ENCODE results near the gene NTM.

The NTM gene

DNA sequence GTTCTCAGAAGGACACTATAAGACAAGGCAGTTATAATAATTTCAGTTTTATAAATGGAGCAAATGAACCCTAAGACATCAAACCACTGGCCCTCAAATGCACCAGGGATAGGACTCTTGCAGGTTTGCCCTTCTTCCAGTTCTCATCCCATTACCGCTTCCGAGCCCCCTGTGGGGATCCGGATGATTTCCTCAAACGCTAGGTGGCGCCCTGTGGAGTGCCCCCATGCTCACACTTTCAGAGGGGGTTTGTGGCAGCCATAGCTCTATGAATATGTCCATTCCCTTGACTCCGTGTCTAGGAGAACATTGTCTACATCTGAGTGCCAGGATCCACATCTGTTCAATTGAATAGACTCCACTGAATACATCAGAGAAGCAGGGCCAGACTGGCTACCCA, 816.3 kb downstream of the NTM start:
- H3K4me1 ChIP-seq (ENCODE audit: control insufficient read depth, insufficient read depth, low read length) = no peaks in the 10 kb centered on the region
- H3K9ac ChIP-seq (ENCODE audit: low read depth, low read length) = no peak overlapping the region
- H3K27me3 ChIP-seq (ENCODE audit: control insufficient read depth, insufficient read depth, low read length) = no peaks in the 10 kb centered on the region
- H3K36me3 ChIP-seq (ENCODE audit: insufficient read depth, low read length) = no peaks in the 10 kb centered on the region
- no peaks in the 10 kb centered on the region for H3K9me3 ChIP-seq (replicated peaks; ENCODE audit: low read length)
- H3K4me3 ChIP-seq (ENCODE audit: low read length) = no peak overlapping the region
- no peak overlapping the region for H3K4me2 ChIP-seq (ENCODE audit: low read length)

DNA sequence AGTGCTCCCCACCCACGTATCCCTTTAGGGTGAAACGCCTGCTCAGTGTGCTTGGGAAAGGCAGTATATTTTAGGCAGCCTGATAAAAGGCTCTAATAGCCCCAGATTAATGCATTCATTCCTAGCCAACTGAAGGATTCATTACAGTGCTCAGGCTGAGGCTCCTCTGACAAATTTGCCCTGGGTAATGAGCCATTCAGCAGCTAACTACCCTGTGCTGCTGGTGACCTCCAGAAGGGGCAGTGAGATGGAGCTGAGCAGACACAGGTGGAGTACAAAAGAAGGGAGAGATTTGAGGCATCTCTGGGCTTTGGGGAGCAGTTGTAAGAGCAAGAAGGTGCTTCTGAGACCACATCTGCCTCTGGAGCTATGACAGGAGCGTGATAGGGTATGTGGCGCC, 817.0 kb downstream of the NTM start:
- Histone ChIP-seq H3K36me3 (ENCODE audit: insufficient read depth, low read length) (no peaks in the 10 kb centered on the region), H3K4me2 (ENCODE audit: low read length) (no peak overlapping the region), H3K9ac (ENCODE audit: low read depth, low read length) (no peak overlapping the region), H3K4me3 (ENCODE audit: low read length) (no peak overlapping the region), H3K9me3 (replicated peaks; ENCODE audit: low read length) (no peaks in the 10 kb centered on the region), H3K27me3 (ENCODE audit: control insufficient read depth, insufficient read depth, low read length) (no peaks in the 10 kb centered on the region), H3K4me1 (ENCODE audit: control insufficient read depth, insufficient read depth, low read length) (no peaks in the 10 kb centered on the region)

- no peaks in the 10 kb centered on the region for H3K36me3 ChIP-seq (ENCODE audit: insufficient read depth, low read length)
These were observed 817.4 kb downstream of the NTM start for GRCh38 chr11:132187814-132188213.

GRCh38 chr11:132196928-132197327, 826.5 kb downstream of the NTM start:
- H3K27me3 ChIP-seq (ENCODE audit: control insufficient read depth, insufficient read depth, low read length) = no peaks in the 10 kb centered on the region

More at GRCh38 chr11:132187814-132188213, 817.4 kb downstream of the NTM start:
- no peak overlapping the region for H3K9ac ChIP-seq (ENCODE audit: low read depth, low read length)
- no peak overlapping the region for H3K4me2 ChIP-seq (ENCODE audit: low read length)
- H3K9me3 ChIP-seq (replicated peaks; ENCODE audit: low read length) = no peaks in the 10 kb centered on the region
- no peaks in the 10 kb centered on the region for H3K4me1 ChIP-seq (ENCODE audit: control insufficient read depth, insufficient read depth, low read length)
- no peaks in the 10 kb centered on the region for H3K27me3 ChIP-seq (ENCODE audit: control insufficient read depth, insufficient read depth, low read length)
- H3K4me3 ChIP-seq (ENCODE audit: low read length) = no peak overlapping the region

GRCh38 chr11:132200353-132200936, 830.0 kb downstream of the NTM start:
- no peaks in the 10 kb centered on the region for H3K27me3 ChIP-seq (ENCODE audit: control insufficient read depth, insufficient read depth, low read length)
- no peaks in the 10 kb centered on the region for H3K36me3 ChIP-seq (ENCODE audit: insufficient read depth, low read length)
- H3K4me3 ChIP-seq (ENCODE audit: low read length) = no peak overlapping the region
- no peaks in the 10 kb centered on the region for H3K9me3 ChIP-seq (replicated peaks; ENCODE audit: low read length)
- H3K4me1 ChIP-seq (ENCODE audit: control insufficient read depth, insufficient read depth, low read length) = no peaks in the 10 kb centered on the region
- H3K9ac ChIP-seq (ENCODE audit: low read depth, low read length) = no peak overlapping the region
- no peak overlapping the region for H3K4me2 ChIP-seq (ENCODE audit: low read length)

More at GRCh38 chr11:132196928-132197327, 826.5 kb downstream of the NTM start:
- Histone ChIP-seq H3K9me3 (replicated peaks; ENCODE audit: low read length) (no peaks in the 10 kb centered on the region), H3K36me3 (ENCODE audit: insufficient read depth, low read length) (no peaks in the 10 kb centered on the region), H3K4me1 (ENCODE audit: control insufficient read depth, insufficient read depth, low read length) (no peaks in the 10 kb centered on the region), H3K4me2 (ENCODE audit: low read length) (no peak overlapping the region), H3K4me3 (ENCODE audit: low read length) (no peak overlapping the region), H3K9ac (ENCODE audit: low read depth, low read length) (no peak overlapping the region)

DNA sequence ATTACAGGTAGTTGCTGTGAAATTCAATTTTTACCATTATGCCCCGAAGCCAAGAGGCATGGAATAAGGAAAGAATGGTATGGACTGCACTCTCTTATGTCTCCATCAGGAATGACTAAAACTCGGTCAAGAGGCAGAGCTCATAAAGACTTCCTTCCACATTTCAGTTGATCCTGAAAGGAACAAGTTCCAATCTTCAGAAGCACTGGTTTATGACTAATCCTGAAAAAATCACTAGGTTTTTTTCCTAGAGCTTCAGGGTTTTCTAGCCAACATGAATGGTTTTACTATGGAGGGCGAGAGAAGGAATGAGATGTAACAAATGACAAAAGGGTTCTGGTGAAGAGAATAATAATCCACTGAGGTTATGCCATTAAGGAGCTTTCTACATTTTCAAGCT, 832.2 kb downstream of the NTM start:
- Histone ChIP-seq H3K27me3 (ENCODE audit: control insufficient read depth, insufficient read depth, low read length) (no peaks in the 10 kb centered on the region), H3K4me3 (ENCODE audit: low read length) (no peak overlapping the region), H3K36me3 (ENCODE audit: insufficient read depth, low read length) (no peaks in the 10 kb centered on the region), H3K4me1 (ENCODE audit: control insufficient read depth, insufficient read depth, low read length) (no peaks in the 10 kb centered on the region), H3K9me3 (replicated peaks; ENCODE audit: low read length) (no peaks in the 10 kb centered on the region), H3K9ac (ENCODE audit: low read depth, low read length) (no peak overlapping the region), H3K4me2 (ENCODE audit: low read length) (no peak overlapping the region)

DNA sequence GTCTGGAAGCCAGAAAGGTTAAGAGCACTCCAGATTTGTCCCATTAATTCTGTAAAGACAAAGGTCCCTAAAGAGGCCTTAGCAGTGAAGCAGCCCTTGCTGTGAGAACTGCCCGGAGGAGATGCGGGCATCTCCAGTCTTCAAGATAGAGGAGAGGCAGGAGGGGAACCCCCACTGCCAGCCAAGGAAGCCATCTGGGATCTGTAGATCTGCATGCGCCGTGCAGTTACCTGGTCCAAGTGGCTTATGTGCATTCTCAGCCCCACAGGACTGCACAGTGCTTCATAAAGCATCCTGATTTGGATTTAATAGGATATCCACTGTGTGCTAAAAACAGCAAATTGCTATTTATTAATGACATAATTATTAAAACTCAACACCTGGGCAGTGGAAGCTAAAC, 834.6 kb downstream of the NTM start:
- H3K36me3 ChIP-seq (ENCODE audit: insufficient read depth, low read length) = no peaks in the 10 kb centered on the region
- no peak overlapping the region for H3K9ac ChIP-seq (ENCODE audit: low read depth, low read length)
- no peak overlapping the region for H3K4me3 ChIP-seq (ENCODE audit: low read length)
- H3K27me3 ChIP-seq (ENCODE audit: control insufficient read depth, insufficient read depth, low read length) = no peaks in the 10 kb centered on the region
- H3K4me2 ChIP-seq (ENCODE audit: low read length) = no peak overlapping the region
- H3K4me1 ChIP-seq (ENCODE audit: control insufficient read depth, insufficient read depth, low read length) = no peaks in the 10 kb centered on the region
- H3K9me3 ChIP-seq (replicated peaks; ENCODE audit: low read length) = no peaks in the 10 kb centered on the region

DNA sequence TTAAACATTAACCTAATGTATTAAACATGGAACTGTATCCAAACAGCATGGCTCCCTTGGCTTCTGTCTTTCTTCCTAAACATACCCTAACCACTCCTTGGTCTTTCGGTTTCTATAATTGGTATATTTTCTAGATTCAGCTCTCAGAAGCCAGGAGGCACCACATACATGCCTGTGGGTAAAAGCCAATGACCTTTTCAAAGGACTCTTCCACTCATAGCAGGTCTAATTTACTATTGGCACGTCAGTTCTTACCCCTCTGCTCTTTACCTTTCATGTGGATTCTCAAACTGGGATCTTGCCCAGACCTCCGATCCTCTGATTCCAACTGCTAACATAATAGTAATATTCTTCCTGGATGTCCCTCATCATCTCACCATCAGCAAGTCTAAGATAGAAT, 835.1 kb downstream of the NTM start:
- Histone ChIP-seq H3K9ac (ENCODE audit: low read depth, low read length) (no peak overlapping the region), H3K27me3 (ENCODE audit: control insufficient read depth, insufficient read depth, low read length) (no peaks in the 10 kb centered on the region), H3K4me3 (ENCODE audit: low read length) (no peak overlapping the region)

DNA sequence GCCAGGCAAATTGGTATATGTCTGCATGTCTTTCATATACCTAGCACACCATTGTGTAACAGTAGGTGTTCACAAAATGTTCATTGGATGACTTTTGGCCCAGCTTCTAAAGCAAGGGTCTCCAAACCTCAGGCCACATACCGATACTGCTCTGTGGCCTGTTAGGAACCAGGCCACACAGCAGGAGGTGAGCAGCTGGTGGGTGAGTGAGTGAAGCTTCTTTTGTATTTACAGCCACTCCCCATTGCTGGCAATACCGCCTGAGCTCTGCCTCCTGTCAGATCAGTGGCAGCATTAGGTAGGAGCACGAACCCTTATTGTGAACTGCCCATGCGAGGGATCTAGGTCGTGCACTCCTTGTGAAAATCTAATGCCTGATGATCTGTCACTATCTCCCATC, 836.6 kb downstream of the NTM start:
- H3K4me2 ChIP-seq (ENCODE audit: low read length) = no peak overlapping the region
- H3K4me1 ChIP-seq (ENCODE audit: control insufficient read depth, insufficient read depth, low read length) = no peaks in the 10 kb centered on the region
- no peaks in the 10 kb centered on the region for H3K36me3 ChIP-seq (ENCODE audit: insufficient read depth, low read length)
- H3K4me3 ChIP-seq (ENCODE audit: low read length) = no peak overlapping the region
- no peaks in the 10 kb centered on the region for H3K27me3 ChIP-seq (ENCODE audit: control insufficient read depth, insufficient read depth, low read length)
- H3K9me3 ChIP-seq (replicated peaks; ENCODE audit: low read length) = no peaks in the 10 kb centered on the region
- H3K9ac ChIP-seq (ENCODE audit: low read depth, low read length) = no peak overlapping the region

More for the DNA sequence above, 835.1 kb downstream of the NTM start:
- Histone ChIP-seq H3K4me1 (ENCODE audit: control insufficient read depth, insufficient read depth, low read length) (no peaks in the 10 kb centered on the region), H3K4me2 (ENCODE audit: low read length) (no peak overlapping the region), H3K36me3 (ENCODE audit: insufficient read depth, low read length) (no peaks in the 10 kb centered on the region), H3K9me3 (replicated peaks; ENCODE audit: low read length) (no peaks in the 10 kb centered on the region)

GRCh38 chr11:132208477-132209055, 838.2 kb downstream of the NTM start:
- H3K9me3 ChIP-seq (replicated peaks; ENCODE audit: low read length) = no peaks in the 10 kb centered on the region
- no peak overlapping the region for H3K4me3 ChIP-seq (ENCODE audit: low read length)
- no peaks in the 10 kb centered on the region for H3K4me1 ChIP-seq (ENCODE audit: control insufficient read depth, insufficient read depth, low read length)
- H3K9ac ChIP-seq (ENCODE audit: low read depth, low read length) = no peak overlapping the region
- H3K4me2 ChIP-seq (ENCODE audit: low read length) = no peak overlapping the region
- no peaks in the 10 kb centered on the region for H3K36me3 ChIP-seq (ENCODE audit: insufficient read depth, low read length)
- H3K27me3 ChIP-seq (ENCODE audit: control insufficient read depth, insufficient read depth, low read length) = no peaks in the 10 kb centered on the region

DNA sequence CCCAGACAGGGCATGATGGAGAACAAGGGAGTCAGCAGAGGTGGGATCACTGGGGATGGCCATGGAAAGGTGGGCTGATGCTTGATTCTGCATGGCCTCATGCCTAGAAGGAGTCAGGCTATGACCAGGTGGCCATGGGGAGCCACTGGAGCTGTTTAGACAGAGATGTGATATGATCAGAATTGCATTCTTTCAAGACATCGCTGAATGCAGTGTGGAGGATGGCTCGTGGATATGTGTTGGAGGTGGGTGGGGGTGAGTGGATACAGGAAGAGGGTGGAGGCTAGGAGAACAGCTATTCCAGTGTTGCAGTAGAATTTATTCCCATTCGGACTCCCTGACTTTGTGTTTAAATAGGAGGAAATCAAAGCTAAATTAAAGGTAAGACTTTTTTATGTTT, 841.1 kb downstream of the NTM start:
- Histone ChIP-seq H3K4me1 (ENCODE audit: control insufficient read depth, insufficient read depth, low read length) (no peaks in the 10 kb centered on the region), H3K9ac (ENCODE audit: low read depth, low read length) (no peak overlapping the region), H3K9me3 (replicated peaks; ENCODE audit: low read length) (no peaks in the 10 kb centered on the region), H3K4me2 (ENCODE audit: low read length) (no peak overlapping the region), H3K27me3 (ENCODE audit: control insufficient read depth, insufficient read depth, low read length) (no peaks in the 10 kb centered on the region), H3K36me3 (ENCODE audit: insufficient read depth, low read length) (no peaks in the 10 kb centered on the region), H3K4me3 (ENCODE audit: low read length) (no peak overlapping the region)

- Histone ChIP-seq H3K27me3 (ENCODE audit: control insufficient read depth, insufficient read depth, low read length) (no peaks in the 10 kb centered on the region), H3K4me3 (ENCODE audit: low read length) (no peak overlapping the region), H3K9ac (ENCODE audit: low read depth, low read length) (no peak overlapping the region), H3K4me2 (ENCODE audit: low read length) (no peak overlapping the region), H3K4me1 (ENCODE audit: control insufficient read depth, insufficient read depth, low read length) (peaks cover 11% of the 10 kb centered on the region), H3K36me3 (ENCODE audit: insufficient read depth, low read length) (no peaks in the 10 kb centered on the region), H3K9me3 (replicated peaks; ENCODE audit: low read length) (no peaks in the 10 kb centered on the region)
These were observed 847.4 kb downstream of the NTM start for GRCh38 chr11:132217856-132218255.
